Nephron (organoid): ENCODE data around the gene PDLIM1.
"Not testable (repeated sequence)": the region's sequence is repeated elsewhere in the genome, so short reads cannot be mapped to it uniquely, and the experiment has no call there.

Source experiments
- H3K27ac Mint-ChIP-seq, 3 experiments: 2 replicates each; pipeline ENCODE4 v1.8.0; 2020; ENCODE audit warnings: mixed read lengths in 3 of 3, mild to moderate bottlenecking in 2 of 3, moderate library complexity in 1 of 3
- H3K27me3 Mint-ChIP-seq: 2 replicates; pipeline ENCODE4 v1.8.0; 2021; ENCODE audit warnings: low read depth, mild to moderate bottlenecking, moderate library complexity, mixed read lengths
- H3K36me3 Mint-ChIP-seq: 2 replicates; pipeline ENCODE4 v1.8.0; 2020; ENCODE audit warnings: low read depth, mixed read lengths
- H3K4me1 Mint-ChIP-seq: 2 replicates; pipeline ENCODE4 v1.8.0; 2020; ENCODE audit warnings: mixed read lengths
- H3K4me3 Mint-ChIP-seq, 3 experiments: 2 replicates each; pipeline ENCODE4 v1.8.0; 2020; ENCODE audit warnings: mild to moderate bottlenecking in 3 of 3, mixed read lengths in 3 of 3, moderate library complexity in 2 of 3
- H3K9me3 Mint-ChIP-seq: 2 replicates; pipeline ENCODE4 v1.8.0; 2020; ENCODE audit warnings: mixed read lengths
- TF ChIP-seq, protein P1 (sequence below), 3 experiments: fragments of 200-600 bp; sonication (generic); IDR thresholded peaks; one replicate each; pipeline ENCODE4 v1.5.0; 2021; ENCODE audit warnings: antibody characterized with exemption in 3 of 3; ENCODE audit not compliant: unreplicated experiment in 3 of 3

PDLIM1 gene

DNA sequence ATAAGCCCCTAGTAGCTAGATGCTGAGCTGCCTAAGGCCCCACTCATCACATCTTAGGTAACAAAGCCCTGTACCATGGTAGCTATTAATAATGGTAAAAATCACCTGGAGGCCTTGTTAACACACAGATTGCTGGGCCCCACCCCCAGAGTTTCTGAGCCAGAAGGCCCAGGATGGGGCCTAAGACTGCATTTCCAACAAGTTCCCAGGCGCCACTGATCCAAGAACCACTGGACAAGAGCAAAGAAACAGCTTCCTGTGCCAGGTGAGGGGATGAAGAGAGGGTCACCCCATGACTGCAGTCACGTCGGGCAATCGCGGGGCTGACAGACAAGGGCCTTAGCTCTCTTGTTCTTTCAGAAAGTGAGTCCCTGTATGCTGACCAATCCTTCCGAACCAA is 50.0 kb downstream of the PDLIM1 start:
- H3K27ac Mint-ChIP-seq: no peak overlapping the region
- H3K36me3 Mint-ChIP-seq: peaks cover 20% of the 10 kb centered on the region
- no peaks in the 10 kb centered on the region for H3K9me3 Mint-ChIP-seq
- H3K4me1 Mint-ChIP-seq: no peaks in the 10 kb centered on the region
- TF ChIP-seq, protein P1, sequence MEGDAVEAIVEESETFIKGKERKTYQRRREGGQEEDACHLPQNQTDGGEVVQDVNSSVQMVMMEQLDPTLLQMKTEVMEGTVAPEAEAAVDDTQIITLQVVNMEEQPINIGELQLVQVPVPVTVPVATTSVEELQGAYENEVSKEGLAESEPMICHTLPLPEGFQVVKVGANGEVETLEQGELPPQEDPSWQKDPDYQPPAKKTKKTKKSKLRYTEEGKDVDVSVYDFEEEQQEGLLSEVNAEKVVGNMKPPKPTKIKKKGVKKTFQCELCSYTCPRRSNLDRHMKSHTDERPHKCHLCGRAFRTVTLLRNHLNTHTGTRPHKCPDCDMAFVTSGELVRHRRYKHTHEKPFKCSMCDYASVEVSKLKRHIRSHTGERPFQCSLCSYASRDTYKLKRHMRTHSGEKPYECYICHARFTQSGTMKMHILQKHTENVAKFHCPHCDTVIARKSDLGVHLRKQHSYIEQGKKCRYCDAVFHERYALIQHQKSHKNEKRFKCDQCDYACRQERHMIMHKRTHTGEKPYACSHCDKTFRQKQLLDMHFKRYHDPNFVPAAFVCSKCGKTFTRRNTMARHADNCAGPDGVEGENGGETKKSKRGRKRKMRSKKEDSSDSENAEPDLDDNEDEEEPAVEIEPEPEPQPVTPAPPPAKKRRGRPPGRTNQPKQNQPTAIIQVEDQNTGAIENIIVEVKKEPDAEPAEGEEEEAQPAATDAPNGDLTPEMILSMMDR (IDR thresholded peaks at IDR 0.05; ENCODE audit: unreplicated experiment in 3 of 3): no peak
- H3K27me3 Mint-ChIP-seq: peaks cover 4% of the 10 kb centered on the region
- no peak overlapping the region for H3K4me3 Mint-ChIP-seq

DNA sequence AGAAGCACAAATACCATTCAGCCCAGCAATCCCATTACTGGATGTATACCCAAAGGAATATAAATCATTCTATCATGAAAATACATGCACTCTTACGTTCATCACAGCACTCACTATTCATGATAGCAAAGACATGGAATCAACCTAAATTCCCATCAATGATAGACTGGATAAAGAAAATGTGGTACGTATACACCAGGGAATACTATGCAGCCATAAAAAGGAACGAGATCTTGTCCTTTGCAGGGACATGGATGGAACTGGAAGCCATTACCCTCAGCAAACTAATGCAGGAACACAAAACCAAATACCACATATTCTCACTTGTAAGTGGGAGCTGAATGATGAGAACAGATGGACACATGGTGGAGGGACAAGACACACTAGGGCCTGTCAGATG is 50.7 kb downstream of the PDLIM1 start:
- H3K4me3 Mint-ChIP-seq, H3K27me3 Mint-ChIP-seq, H3K4me1 Mint-ChIP-seq, H3K9me3 Mint-ChIP-seq, H3K27ac Mint-ChIP-seq: not testable (repeated sequence)
- H3K36me3 Mint-ChIP-seq: peaks cover 21% of the 10 kb centered on the region

DNA sequence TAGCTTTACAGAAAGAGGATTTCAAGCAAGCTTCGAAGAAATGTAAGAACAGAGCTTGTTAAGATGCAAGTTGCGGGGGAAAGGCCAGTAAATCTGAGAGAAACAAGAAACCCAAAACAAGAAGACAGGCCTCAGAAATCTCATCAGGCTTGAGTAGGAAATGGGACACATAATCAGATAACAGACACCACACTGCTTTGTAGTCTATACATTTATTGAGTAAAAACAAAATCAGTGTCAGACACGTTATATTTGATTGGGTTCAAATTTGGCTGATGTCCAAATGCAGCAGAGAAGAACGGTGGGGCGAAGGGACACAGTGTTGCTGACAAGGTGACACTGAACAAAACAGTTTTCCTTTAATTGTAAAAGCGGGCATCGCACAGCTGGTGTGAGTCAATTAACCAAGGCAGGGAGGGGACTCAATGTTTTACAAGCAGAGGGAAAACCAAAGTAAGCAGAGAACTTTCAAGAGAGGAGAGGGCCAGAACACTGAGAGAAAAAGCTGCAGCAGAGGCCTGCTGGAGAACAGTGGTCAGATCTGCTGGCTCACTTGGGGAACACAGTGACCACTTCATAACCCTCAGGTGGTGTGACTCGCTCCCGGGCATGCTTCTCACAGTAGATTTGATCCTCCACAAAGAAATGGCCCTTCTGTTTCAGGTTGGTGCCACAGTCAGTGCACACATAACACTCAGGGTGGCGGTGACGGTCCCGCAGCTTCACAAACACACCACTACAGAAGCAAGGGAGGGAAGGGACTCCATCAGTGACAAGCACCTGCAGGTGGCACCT is 53.2 kb downstream of the PDLIM1 start:
- H3K4me3 Mint-ChIP-seq: no peak overlapping the region
- H3K27me3 Mint-ChIP-seq: no peaks in the 10 kb centered on the region
- no peak overlapping the region for H3K27ac Mint-ChIP-seq
- H3K9me3 Mint-ChIP-seq: no peaks in the 10 kb centered on the region
- no peaks in the 10 kb centered on the region for H3K4me1 Mint-ChIP-seq
- H3K36me3 Mint-ChIP-seq: peaks cover 33% of the 10 kb centered on the region
- TF ChIP-seq, protein P1 (IDR thresholded peaks at IDR 0.05; ENCODE audit: unreplicated experiment in 3 of 3): no peak

- Mint-ChIP-seq H3K27ac (no peak overlapping the region), H3K9me3 (no peaks in the 10 kb centered on the region), H3K36me3 (peaks cover 33% of the 10 kb centered on the region), H3K4me3 (no peak overlapping the region), H3K4me1 (no peaks in the 10 kb centered on the region), H3K27me3 (no peaks in the 10 kb centered on the region)
- TF ChIP-seq, protein P1 (IDR thresholded peaks at IDR 0.05; ENCODE audit: unreplicated experiment in 3 of 3): no peak
Measured at GRCh38 chr10:95236068-95236903, 54.5 kb downstream of the PDLIM1 start.

- TF ChIP-seq, protein P1 (IDR thresholded peaks at IDR 0.05; ENCODE audit: unreplicated experiment in 3 of 3): no peak
- Mint-ChIP-seq H3K36me3 (peaks cover 36% of the 10 kb centered on the region), H3K4me3 (no peak overlapping the region), H3K27me3 (no peaks in the 10 kb centered on the region), H3K9me3 (no peaks in the 10 kb centered on the region), H3K4me1 (peaks cover 6% of the 10 kb centered on the region), H3K27ac (no peak overlapping the region)
Measured at GRCh38 chr10:95235676-95236067, 55.1 kb downstream of the PDLIM1 start.

GRCh38 chr10:95234951-95235350 is 55.9 kb downstream of the PDLIM1 start:
- no peaks in the 10 kb centered on the region for H3K27me3 Mint-ChIP-seq
- TF ChIP-seq, protein P1 (IDR thresholded peaks at IDR 0.05; ENCODE audit: unreplicated experiment in 3 of 3): no peak

More at GRCh38 chr10:95234951-95235350, 55.9 kb downstream of the PDLIM1 start:
- Mint-ChIP-seq H3K4me1 (peaks cover 11% of the 10 kb centered on the region), H3K4me3 (no peak overlapping the region), H3K36me3 (peaks cover 30% of the 10 kb centered on the region), H3K9me3 (no peaks in the 10 kb centered on the region), H3K27ac (no peak overlapping the region)
